ENCODE results near the gene ZNF2. TPM values are rescaled to one million over a fixed set of nuclear protein-coding genes. Genes with fewer than 3 reads are reported as not detected.
"Not testable (repeated sequence)": the region's sequence is repeated elsewhere in the genome, so short reads cannot be mapped to it uniquely, and the experiment has no call there.

The ZNF2 gene
- total RNA-seq, 2 experiments from 2014 or later, result 3.9 to 4.4 TPM

DNA sequence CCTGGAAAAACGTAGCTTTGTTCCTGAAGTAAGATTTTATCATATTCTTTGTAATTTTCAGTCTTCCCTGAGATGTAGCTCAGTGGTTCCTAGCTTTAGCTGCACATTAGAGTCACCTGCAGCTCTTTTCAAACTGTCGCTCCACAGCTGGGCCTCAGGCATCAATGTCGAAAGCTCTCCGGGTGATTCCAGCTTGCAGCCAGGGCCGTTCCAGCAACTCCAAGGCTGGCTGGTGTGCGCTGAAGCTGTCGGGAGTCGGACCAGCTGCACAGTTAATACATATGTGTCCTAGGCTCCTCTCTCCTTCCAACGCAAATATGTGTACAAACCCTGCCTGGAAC lies 609 bp upstream of the ZNF2 start:
- H3K9me3 Mint-ChIP-seq, result no peaks in the 10 kb centered on the region
- peaks cover 7% of the 10 kb centered on the region for H3K36me3 Mint-ChIP-seq
- no peak for DNase-seq
- H3K27ac Mint-ChIP-seq, result peak overlapping the region; percentile 93
- peak overlapping the region; percentile 100 for H3K4me3 Mint-ChIP-seq
- H3K27me3 Mint-ChIP-seq, result no peaks in the 10 kb centered on the region
- CTCF ChIA-PET, result interaction anchor here (1.1 to 2.1 kb wide), 7 partner anchors 28 to 208 kb away, joined by 3 to 8 read pairs (median 4); partner anchors contain the start of gene MRPS5
- POLR2A ChIA-PET, result interaction anchor here (0.8 to 3.1 kb wide), 5 partner anchors 43 to 238 kb away, joined by 3 to 18 read pairs (median 6); partner anchors contain the start of genes FAHD2A, MAL and MRPS5
- peaks cover 37% of the 10 kb centered on the region for H3K4me1 Mint-ChIP-seq (ENCODE audit: low read depth)
- intact Hi-C loops (cut with micrococcal nuclease), result loop anchor here (1.0 to 5.0 kb wide), 5 partner anchors 42 to 238 kb away; partner anchors contain the start of genes FAHD2A, MAL and ZNF892

DNA sequence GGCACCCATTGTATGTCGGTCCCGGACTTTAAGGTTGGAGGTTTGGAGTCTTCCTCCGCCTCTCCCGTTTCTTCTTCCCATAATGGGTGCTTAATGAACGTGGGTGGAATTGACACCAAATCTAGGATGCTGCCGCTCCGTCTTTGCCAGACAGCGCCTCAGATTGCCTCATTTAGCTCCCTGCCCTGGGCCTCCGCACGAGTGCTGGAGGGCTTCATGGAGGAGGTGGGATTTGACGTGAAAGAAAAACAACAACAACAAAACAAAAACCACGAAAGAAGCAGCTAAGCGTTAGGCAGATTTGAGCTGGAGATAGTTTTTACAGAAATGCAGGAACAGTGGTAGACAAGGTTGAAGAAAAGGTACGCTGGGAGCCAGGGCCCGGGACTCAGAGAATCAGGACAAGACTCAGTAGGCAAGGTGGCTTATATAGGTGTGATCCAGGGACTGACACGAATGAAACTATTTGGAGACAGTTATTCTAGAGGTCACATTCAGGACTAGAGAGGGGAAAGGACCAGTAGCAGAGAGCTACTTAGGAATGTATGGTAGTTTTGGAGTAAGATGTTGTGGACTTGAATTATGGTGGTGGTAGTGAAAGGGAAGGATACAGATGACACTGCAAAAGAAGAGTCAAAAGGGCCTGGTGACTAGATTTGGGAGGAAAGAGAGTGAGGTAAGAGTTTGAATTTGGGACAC lies 605 bp downstream of the ZNF2 start:
- Mint-ChIP-seq H3K9me3 (no peaks in the 10 kb centered on the region), H3K4me3 (peak overlapping the region; percentile 100), H3K27me3 (no peaks in the 10 kb centered on the region), H3K36me3 (peaks cover 7% of the 10 kb centered on the region), H3K4me1 (ENCODE audit: low read depth) (peaks cover 32% of the 10 kb centered on the region), H3K27ac (peak overlapping the region; percentile 93)
- intact Hi-C loops (cut with micrococcal nuclease), result loop anchor here (5.0 kb wide), 1 partner anchor 139 kb away; the partner anchor contains the start of gene MAL
- DNase-seq, result no peak
- ChIA-PET CTCF (interaction anchor here (0.6 to 2.1 kb wide), 10 partner anchors 44 to 209 kb away, joined by 3 to 8 read pairs (median 4); partner anchors contain the start of gene MRPS5), POLR2A (interaction anchor here (1.7 to 3.1 kb wide), 2 partner anchors 44 to 91 kb away, joined by 5 to 18 read pairs; partner anchors contain the start of gene MRPS5)

DNA sequence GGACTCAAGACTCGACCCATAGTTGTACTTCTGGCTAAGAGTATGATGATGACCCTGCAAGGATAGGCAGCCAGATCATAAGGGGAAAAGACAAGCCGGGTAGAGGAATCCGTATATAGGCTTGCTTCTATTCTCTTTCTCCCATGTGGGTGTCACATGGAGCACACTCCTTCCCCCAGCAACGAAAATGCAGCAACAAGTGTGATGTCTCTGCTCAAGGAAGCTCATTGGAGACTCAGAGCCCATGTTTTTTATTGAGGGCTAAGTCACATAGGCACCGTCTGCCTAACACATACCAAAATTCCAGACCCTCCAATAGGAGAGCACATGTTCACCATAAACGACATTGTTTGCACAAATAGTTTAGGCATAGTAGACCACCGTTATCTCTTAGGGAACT lies 6.3 kb downstream of the ZNF2 start:
- Mint-ChIP-seq H3K4me3 (no peak overlapping the region), H3K36me3 (peaks cover 8% of the 10 kb centered on the region), H3K4me1 (ENCODE audit: low read depth) (peaks cover 6% of the 10 kb centered on the region), H3K27ac (no peak overlapping the region), H3K9me3 (no peaks in the 10 kb centered on the region), H3K27me3 (no peaks in the 10 kb centered on the region)
- CTCF ChIA-PET, result no interaction called here
- no peak for DNase-seq
- POLR2A ChIA-PET, result no interaction called here
- intact Hi-C loops (cut with micrococcal nuclease), result no loop called here

DNA sequence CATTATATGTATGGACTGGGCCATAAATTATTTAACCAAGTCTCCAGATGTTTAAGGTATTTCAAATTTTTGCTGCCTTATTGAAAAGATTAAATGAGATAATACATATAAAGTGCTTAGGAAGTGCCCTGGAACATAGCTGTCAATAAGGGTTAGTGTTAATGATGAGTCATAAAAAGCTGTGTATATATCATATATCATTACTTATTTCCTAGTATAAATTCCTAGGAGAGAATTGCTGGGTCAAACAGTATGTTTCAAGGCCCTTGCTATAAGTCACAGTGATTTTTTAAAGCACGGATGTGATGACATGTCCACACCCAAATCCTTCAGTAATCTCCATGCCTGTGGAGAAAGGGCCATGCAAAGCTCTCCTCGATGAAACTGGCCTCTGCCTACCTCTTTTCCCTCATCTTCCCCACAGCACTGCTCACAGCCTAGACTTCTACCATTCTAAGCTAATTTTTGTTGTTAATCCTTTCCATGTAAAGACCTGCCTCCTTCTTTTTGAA lies 8.5 kb downstream of the ZNF2 start:
- H3K27ac Mint-ChIP-seq, result no peak overlapping the region
- no peaks in the 10 kb centered on the region for H3K4me1 Mint-ChIP-seq (ENCODE audit: low read depth)
- DNase-seq, result no peak
- intact Hi-C loops (cut with micrococcal nuclease), result no loop called here
- ChIA-PET CTCF (no interaction called here), POLR2A (no interaction called here)
- H3K27me3 Mint-ChIP-seq, result no peaks in the 10 kb centered on the region
- peaks cover 28% of the 10 kb centered on the region for H3K36me3 Mint-ChIP-seq
- H3K4me3 Mint-ChIP-seq, result no peak overlapping the region
- no peaks in the 10 kb centered on the region for H3K9me3 Mint-ChIP-seq

DNA sequence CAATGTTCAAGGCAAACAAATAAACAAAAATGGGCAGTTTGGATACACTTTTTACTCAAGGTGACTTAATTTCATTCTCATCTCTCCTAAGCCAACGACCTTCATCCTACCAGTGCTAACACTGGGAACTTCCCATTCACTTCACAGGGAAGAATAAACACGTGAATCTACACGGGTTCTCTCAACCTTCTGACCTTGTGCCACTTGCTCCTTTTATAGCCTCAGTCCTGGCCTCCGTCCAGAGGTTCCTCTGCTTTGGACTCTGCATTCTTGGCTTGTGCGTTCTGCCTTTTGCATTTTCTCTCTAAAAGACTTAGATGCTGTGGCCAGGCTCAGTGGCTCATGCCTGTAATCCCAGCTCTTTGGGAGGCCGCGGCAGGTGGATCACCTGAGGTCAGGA lies 13.8 kb downstream of the ZNF2 start:
- Mint-ChIP-seq H3K27me3 (no peaks in the 10 kb centered on the region), H3K4me3 (no peak overlapping the region), H3K9me3 (peaks cover 33% of the 10 kb centered on the region), H3K27ac (no peak overlapping the region), H3K36me3 (peaks cover 76% of the 10 kb centered on the region), H3K4me1 (ENCODE audit: low read depth) (no peaks in the 10 kb centered on the region)
- DNase-seq, result no peak
- CTCF ChIA-PET, result no interaction called here
- intact Hi-C loops (cut with micrococcal nuclease), result no loop called here
- POLR2A ChIA-PET, result no interaction called here

DNA sequence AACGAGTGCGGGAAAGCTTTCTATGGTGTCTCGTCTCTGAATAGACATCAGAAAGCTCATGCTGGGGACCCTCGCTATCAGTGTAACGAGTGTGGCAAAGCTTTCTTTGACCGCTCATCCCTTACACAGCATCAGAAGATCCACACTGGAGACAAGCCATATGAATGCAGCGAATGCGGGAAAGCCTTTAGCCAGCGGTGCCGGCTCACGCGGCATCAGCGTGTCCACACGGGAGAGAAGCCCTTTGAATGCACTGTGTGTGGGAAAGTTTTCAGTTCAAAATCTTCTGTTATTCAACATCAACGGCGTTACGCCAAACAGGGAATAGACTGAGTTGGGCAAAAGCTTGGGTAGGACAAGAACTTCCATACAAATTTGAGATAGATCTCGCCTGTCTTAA lies 16.2 kb downstream of the ZNF2 start:
- Mint-ChIP-seq H3K27ac (no peak overlapping the region), H3K36me3 (peaks cover 75% of the 10 kb centered on the region), H3K27me3 (no peaks in the 10 kb centered on the region), H3K4me1 (ENCODE audit: low read depth) (no peaks in the 10 kb centered on the region), H3K9me3 (peaks cover 41% of the 10 kb centered on the region), H3K4me3 (no peak overlapping the region)
- ChIA-PET POLR2A (no interaction called here), CTCF (no interaction called here)
- DNase-seq, result no peak
- intact Hi-C loops (cut with micrococcal nuclease), result no loop called here

DNA sequence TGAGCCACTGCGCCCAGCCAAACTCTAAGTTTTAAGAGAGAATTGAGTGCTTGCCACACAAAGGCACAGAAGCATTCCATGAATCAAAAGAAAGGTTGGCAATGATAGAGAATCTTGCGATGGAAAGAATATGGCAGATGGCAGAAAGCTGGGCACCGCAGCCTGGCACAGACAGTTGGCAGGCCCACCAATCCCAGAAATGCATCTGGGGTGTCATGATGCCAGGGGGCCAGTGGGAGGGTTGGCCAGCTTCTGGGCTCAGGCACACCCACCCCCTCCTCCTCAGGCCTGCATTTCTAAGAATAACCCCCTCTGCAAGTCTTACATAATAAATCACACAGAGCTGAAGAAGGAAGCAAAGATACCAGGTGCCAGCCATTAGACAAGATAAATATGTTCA lies 19.6 kb downstream of the ZNF2 start:
- Mint-ChIP-seq H3K27ac (no peak overlapping the region), H3K27me3 (no peaks in the 10 kb centered on the region), H3K9me3 (peaks cover 37% of the 10 kb centered on the region), H3K4me1 (ENCODE audit: low read depth) (no peaks in the 10 kb centered on the region), H3K36me3 (peaks cover 44% of the 10 kb centered on the region), H3K4me3 (no peak overlapping the region)
- intact Hi-C loops (cut with micrococcal nuclease), result no loop called here
- no peak for DNase-seq
- CTCF ChIA-PET, result no interaction called here
- POLR2A ChIA-PET, result no interaction called here

DNA sequence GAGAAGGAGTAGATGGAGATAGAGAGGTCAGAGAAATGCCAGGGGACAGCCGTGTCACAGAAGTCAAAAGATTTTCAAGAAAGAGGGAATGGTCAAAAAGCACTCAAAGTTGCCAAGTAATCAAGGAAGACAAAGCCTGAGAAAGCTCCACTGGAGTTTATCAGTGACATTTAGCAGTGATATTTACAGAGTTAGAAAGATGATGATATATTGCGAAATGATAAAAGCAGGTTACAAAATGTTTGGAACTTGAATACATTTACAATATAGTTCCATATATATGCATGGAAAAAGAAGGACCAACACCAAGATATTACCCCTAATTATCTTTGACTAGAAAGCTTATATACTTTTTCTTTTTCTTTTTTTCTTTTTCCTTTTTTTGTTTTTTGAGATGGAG lies 20.4 kb downstream of the ZNF2 start:
- no peak for DNase-seq
- no peak overlapping the region for H3K27ac Mint-ChIP-seq
- ChIA-PET POLR2A (no interaction called here), CTCF (no interaction called here)
- H3K4me1 Mint-ChIP-seq (ENCODE audit: low read depth), result no peaks in the 10 kb centered on the region
- H3K36me3 Mint-ChIP-seq, result peaks cover 36% of the 10 kb centered on the region
- intact Hi-C loops (cut with micrococcal nuclease), result no loop called here
- H3K27me3 Mint-ChIP-seq, result no peaks in the 10 kb centered on the region
- peaks cover 33% of the 10 kb centered on the region for H3K9me3 Mint-ChIP-seq
- no peak overlapping the region for H3K4me3 Mint-ChIP-seq

DNA sequence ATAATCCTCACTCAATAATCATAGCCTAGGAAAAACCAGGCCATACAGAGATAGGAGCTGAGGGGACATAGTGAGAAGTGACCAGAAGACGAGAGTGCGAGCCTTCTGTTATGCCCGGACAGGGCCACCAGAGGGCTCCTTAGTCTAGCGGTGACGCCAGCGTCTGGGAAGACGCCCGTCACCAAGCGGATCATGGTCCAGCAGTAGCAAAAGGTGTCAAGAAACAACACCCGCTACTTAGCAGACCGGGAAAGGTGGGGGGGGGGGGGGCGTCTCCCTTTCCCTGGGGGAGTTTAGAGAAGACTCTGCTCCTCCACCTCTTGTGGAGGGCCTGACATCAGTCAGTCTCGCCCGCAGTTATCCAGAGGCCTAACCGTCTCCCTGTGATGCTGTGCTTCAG lies 27.3 kb downstream of the ZNF2 start:
- DNase-seq, result peak; percentile 70
- H3K36me3 Mint-ChIP-seq; POLR2A ChIA-PET; H3K4me3 Mint-ChIP-seq; H3K9me3 Mint-ChIP-seq; H3K27ac Mint-ChIP-seq; H3K27me3 Mint-ChIP-seq; H3K4me1 Mint-ChIP-seq (ENCODE audit: low read depth): not testable (repeated sequence)
- CTCF ChIA-PET, result interaction anchor here (0.8 kb wide), 1 partner anchor 28 kb away, joined by 4 read pairs; the partner anchor contains the start of gene ZNF2
- intact Hi-C loops (cut with micrococcal nuclease), result loop anchor here (2.0 kb wide), 1 partner anchor 14 kb away; the partner anchor contains the start of gene ZNF892

DNA sequence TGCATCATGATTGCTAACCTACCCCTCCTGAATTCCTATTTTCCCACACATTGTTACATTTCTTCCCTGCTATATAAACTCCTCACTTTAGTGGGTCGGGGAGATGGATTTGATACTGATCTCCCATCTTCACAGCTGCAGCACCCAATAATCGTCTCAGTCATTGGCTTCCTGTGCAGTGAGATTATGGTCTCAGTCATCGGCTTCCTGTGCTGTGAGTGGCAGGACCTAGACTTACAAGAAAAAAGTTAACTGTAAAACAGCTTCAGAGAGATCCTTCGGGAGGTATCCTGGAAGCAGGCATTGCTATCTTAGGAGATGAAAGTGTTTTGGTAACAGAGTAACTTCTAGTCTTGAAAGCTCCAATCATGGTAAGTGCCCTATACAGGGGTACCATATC lies 38.3 kb downstream of the ZNF2 start:
- no peak overlapping the region for H3K4me3 Mint-ChIP-seq
- H3K9me3 Mint-ChIP-seq, result peaks cover 3% of the 10 kb centered on the region
- H3K36me3 Mint-ChIP-seq, result peaks cover 5% of the 10 kb centered on the region
- no peaks in the 10 kb centered on the region for H3K27me3 Mint-ChIP-seq
- CTCF ChIA-PET, result no interaction called here
- POLR2A ChIA-PET, result no interaction called here
- H3K4me1 Mint-ChIP-seq (ENCODE audit: low read depth), result peaks cover 15% of the 10 kb centered on the region
- intact Hi-C loops (cut with micrococcal nuclease), result no loop called here
- H3K27ac Mint-ChIP-seq, result no peak overlapping the region
- DNase-seq, result no peak

DNA sequence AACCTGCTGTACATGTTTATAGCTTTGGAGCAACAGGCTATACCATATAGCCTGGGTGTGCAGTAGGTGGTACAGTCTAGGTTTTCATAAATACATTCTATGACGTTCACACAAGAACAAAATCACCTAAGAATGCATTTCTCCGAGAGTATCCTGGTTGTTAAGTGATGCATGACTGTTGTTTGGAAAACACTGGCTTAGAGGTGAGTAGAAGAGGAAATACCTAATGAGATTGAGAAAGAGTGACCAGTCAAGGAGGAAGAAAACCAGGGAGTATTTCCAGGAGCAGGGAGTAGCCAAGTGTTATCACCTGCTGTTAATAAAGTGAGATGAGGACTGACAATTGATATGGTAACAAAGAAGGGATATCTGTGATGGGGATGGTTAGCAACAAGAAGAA lies 38.8 kb downstream of the ZNF2 start:
- no peaks in the 10 kb centered on the region for H3K27me3 Mint-ChIP-seq
- peaks cover 15% of the 10 kb centered on the region for H3K4me1 Mint-ChIP-seq (ENCODE audit: low read depth)
- ChIA-PET POLR2A (no interaction called here), CTCF (interaction anchor here (1.8 kb wide), 1 partner anchor 182 kb away, joined by 6 read pairs; no protein-coding TSS in a partner anchor)
- no peak overlapping the region for H3K4me3 Mint-ChIP-seq
- DNase-seq, result no peak
- intact Hi-C loops (cut with micrococcal nuclease), result no loop called here
- H3K9me3 Mint-ChIP-seq, result peaks cover 8% of the 10 kb centered on the region
- no peak overlapping the region for H3K27ac Mint-ChIP-seq
- H3K36me3 Mint-ChIP-seq, result peaks cover 10% of the 10 kb centered on the region

DNA sequence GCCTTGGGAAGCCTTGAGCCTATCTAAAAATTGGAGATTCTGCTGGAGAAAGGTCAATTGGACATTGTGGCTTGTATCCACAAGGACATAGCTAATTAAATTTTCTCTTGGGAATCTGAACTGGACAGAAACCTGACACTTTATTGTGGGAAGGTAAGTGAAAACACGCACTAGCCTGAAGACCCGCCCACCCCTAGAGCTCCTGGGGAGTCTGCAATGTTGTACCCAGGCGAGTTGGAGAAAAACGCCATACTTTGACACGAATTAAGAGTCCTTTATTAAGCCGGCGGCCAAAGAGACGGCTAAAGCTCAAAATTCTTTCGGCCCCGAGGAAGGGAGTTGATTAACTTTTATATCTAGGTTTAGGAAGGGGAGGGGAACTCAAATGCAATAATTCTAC lies 40.5 kb downstream of the ZNF2 start:
- peak overlapping the region; percentile 89 for H3K4me3 Mint-ChIP-seq
- POLR2A ChIA-PET, result no interaction called here
- no peaks in the 10 kb centered on the region for H3K27me3 Mint-ChIP-seq
- peaks cover 20% of the 10 kb centered on the region for H3K9me3 Mint-ChIP-seq
- intact Hi-C loops (cut with micrococcal nuclease), result loop anchor here (2.0 kb wide), 3 partner anchors 13 to 183 kb away; no protein-coding TSS in a partner anchor
- peaks cover 15% of the 10 kb centered on the region for H3K4me1 Mint-ChIP-seq (ENCODE audit: low read depth)
- H3K27ac Mint-ChIP-seq, result no peak overlapping the region
- CTCF ChIA-PET, result interaction anchor here (1.8 kb wide), 1 partner anchor 184 kb away, joined by 6 read pairs; no protein-coding TSS in a partner anchor
- no peak for DNase-seq
- peaks cover 21% of the 10 kb centered on the region for H3K36me3 Mint-ChIP-seq
